Measurements from ENCODE around the gene TUBB4B.

TUBB4B gene

GRCh38 chr9:137273095-137273490 is 32.0 kb downstream of the TUBB4B start:
- DNase-seq: no peak

DNA sequence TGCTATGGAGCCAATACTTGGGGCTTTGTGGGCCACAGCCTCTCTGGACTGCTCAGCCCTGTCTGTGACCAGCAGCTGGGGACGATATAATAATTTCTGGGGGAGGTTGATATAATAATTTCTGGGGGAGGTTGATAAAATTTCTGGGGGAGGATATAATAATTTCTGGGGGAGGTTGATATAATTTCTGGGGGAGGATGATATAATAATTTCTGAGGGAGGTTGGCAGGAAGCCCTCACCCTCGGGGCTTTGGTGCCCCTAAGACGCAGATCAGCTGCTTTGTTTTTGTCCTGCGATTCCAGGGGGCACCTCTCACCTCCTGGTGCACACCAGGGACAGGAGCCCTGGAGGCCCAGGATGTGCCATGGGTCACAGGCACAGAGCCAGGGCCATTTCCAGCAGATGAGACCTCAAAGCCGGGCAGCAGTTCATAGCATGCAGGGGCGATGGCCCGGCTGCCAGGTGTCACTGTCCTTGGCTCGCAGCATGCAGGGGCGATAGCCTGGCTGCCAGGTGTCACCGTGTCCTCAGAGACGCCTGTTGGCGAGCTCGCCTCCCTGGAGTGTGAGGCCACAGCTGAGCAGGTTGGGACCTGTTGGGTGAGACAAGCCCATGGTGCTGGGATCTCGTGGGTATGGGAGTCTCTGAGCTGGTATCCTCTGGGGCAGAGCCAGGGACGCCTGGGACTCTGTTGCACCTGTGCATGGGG is 32.7 kb downstream of the TUBB4B start:
- DNase-seq: no peak

DNA sequence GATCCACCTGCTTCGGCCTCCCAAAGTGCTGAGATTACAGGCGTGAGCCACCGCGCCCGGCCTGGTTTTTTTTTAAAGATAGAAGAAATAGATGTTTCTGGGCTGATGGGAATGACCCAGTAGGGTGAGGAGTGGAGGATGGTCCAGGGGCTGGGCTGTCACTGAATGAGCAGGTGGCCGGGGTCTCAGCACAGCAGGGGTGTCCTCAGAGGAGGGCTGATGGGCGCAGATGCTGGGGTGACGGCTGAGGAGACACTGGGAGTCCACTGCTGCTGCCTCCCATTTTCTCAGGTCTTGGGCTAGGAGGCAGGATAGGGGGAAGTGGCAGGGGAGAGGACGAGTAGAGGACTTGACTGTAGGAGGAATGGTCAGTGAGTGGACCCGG is 34.1 kb downstream of the TUBB4B start:
- DNase-seq: no peak

DNA sequence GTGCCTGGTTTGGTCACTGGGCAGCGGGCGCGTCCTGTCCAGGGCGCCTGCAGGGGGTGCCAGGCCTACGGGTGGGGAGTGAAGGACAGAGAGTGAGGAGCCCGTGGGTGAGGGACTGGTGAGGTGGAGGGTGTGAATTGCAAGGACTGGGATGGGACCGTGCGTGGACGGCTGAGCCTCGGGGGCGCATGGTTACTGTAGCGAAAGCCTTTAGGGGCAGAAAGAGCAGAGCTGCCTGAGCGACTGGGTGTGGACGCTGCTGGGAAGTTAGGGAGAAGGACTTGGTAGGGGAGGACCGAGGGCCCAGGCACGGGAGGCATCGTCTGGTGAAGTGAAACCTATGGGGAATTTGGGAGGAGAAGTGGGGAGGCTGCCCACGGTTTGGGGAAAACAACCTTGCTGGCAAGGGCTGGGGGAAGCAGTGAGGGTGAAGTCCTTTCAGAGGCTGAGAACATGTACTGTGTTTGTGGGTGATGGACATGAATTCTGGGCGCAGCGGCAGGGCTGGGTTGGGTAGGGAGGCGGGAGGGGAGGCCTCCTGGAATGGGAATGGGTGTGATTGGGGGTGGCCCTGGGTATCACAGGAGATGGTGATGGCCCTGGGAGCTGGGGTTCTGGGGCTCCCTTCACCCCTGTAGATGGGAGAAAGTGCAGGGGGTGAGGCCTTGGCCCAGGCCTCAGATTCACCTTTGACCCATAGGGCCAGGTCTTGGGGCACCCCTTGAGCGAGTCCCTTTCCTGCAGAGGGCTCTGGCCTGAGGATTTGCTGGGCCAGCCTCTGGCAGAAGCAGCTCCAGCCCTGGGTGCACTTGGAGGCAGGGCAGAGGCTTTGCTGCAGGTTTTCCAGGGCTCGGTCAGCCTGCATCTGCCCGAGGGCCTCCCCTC is 34.7 kb downstream of the TUBB4B start:
- no peak for DNase-seq

GRCh38 chr9:137276473-137277328 is 35.6 kb downstream of the TUBB4B start:
- DNase-seq: no peak

- peak; percentile 66 for DNase-seq
Observed at GRCh38 chr9:137277329-137278041, 36.4 kb downstream of the TUBB4B start, which contains the start of gene TOR4A. Gene TOR4A (plus strand): TSS chr9:137277726. CDS start chr9:137278690, 964 bp downstream.

DNA sequence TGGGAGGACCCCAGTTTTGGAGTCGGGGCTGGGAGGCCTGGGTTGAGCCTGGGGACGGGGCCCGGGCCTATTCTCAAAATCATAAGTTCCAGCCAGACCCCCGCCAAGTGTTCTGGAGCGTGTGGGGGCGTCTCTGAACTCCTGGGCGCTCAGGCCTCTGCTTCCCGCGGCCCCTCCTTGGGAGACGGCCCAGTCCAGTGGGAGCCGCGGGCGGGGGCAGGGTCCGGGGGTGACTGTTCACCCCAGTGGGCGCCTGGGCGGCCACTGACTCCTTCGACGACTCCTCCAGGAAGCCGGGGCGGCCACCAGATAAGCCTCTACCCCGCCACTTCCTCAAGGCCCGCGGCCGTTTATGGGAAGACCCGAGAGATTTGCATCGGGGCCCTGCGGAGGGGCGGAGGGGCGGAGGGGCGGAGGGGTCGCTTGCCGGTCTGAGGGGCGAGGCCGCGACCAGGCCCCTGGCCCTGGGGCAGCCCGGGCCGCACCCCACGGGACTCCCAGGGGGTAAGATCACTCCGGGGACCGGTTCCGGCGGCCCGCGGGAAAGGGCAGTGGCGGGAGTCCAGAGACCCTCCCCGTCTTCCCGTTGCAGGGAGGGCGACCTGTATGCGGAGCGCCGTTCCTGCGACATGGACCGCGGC is 37.1 kb downstream of the TUBB4B start:
- DNase-seq: no peak

GRCh38 chr9:137278721-137279711 is 37.9 kb downstream of the TUBB4B start:
- no peak for DNase-seq

- DNase-seq: no peak
Observed at GRCh38 chr9:137279741-137280473, 38.8 kb downstream of the TUBB4B start.

- peak; percentile 22 for DNase-seq
Observed at GRCh38 chr9:137280474-137281344, 39.6 kb downstream of the TUBB4B start.

DNA sequence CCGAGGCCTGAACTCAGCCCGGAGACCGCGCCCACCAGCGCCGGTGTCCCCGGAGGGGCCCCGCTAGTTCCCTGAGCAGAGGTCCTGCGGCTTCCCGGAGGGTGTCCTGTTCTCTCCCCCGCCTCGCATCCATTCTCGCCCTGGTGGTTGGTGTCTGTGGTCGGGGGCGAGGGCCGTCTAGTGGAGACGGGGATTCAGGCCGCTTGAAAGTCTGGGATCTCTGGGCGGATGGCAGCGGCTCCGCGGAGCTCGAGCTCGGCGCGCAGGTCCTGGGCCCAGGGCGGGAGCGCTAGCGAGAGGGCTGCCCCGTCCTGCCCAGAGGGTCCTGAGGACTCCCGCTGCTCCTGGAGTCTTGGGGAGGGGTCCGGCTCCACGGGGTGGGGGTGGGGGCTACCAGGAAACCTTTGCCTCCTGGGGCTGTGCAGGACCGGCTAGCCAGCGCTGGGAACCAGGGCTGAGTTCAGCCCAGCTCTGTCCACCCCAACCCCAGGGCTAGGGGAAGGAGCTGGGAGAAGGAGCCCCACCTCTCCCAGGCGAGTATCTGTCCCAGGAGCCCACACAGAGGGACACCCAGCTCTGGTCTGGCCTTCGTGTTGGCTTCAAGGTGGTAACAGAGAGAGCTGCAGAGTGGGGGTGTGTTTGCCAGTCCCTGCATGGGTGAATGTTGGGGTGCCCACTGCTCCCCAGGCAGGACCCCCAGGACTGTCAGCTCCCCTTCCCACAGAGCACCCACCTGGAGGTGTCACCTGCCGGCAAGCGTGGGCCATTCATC is 40.4 kb downstream of the TUBB4B start:
- no peak for DNase-seq

DNA sequence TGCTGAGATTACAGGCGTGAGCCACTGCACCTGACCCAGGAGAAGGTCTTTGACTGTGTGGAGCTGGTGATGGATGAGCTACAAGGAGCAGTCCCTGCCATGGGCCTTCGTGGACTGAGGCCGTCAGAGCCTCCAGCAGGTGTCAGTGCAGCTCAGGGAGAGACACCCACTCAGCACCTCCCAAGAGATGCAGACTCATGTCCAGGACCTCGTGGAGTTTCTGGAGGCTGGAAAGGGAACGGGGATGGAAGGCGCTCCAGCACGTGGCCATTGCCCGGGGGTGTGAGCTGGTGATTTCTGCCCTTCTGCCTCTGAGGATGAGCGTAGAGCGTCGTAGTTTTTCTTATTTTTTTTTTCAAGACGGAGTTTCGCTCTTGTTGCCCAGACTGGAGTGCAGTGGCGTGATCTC is 45.9 kb downstream of the TUBB4B start:
- DNase-seq: peak; percentile 41

DNA sequence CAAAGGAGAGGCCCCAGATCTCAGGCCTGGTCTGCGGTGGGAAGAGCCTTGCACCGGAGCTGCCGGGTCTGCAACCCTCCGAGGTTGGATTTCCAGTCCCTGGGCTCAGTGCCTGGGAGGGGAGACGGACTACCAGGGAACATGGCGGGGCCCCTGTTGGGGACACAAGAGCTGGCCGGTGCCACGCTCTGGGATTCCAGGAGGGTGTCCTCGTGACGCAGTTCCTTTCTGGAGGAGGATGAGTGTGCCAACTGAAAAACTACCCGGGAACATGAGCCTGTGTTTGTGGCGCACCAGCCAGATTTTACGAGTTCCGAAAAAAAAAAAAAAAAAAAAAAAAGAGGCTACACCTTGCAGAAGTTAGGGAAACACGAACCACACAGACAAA is 52.0 kb downstream of the TUBB4B start:
- DNase-seq: no peak

Data from activated CD4-positive, alpha-beta T cell treated with anti-CD3 and anti-CD28 coated beads, Interleukin-2, Interleukin-6, amounts not matched to agents 100 ng/mL and 50 ng/mL, durations not matched to agents 16 hours and 8 hours (primary cell).